ENCODE data around the gene HMGA1.
"Not testable (repeated sequence)": the region's sequence is repeated elsewhere in the genome, so short reads cannot be mapped to it uniquely, and the experiment has no call there.

HMGA1 gene

DNA sequence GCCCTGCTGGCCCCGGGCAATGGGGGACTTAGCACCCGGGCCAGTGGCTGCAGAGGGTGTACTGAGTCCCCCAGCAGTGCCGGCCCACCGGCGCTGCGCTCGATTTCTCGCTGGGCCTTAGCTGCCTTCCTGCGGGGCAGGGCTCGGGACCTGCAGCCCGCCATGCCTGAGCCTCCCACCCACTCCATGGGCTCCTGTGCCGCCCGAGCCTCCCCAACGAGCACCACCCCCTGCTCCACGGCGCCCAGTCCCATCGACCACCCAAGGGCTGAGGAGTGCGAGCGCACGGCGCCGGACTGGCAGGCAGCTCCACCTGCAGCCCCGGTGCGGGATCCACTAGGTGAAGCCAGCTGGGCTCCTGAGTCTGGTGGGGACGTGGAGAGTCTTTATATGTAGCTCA is 32.5 kb downstream of the HMGA1 start:
- not testable (repeated sequence) for DNase-seq

DNA sequence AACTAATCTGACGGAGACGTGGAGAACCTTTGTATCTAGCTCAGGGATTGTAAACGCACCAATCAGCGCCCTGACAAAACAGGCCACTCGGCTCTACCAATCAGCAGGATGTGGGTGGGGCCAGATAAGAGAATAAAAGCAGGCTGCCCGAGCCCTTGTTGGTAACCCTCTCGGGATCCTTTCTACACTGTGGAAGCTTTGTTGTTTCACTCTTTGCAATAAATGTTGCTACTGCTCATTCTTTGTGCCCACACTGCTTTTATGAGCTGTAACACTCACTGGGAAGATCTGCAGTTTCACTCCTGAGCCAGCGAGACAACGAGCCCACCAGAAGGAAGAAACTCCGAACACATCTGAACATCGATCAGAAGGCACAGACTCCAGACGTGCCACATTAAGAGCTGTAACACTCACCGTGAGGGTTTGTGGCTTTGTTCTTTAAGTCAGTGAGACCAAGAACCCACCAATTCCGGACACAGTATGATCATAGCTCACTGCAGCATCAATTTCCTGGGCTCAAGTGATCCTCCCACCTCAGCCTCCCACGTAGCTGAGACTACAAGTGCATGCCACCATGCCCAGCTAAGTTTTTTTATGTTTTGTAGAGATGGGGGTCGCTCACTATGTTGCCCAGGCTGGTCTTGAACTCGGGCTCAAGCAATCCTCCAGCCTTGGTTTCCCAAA is 33.1 kb downstream of the HMGA1 start:
- not testable (repeated sequence) for DNase-seq

DNA sequence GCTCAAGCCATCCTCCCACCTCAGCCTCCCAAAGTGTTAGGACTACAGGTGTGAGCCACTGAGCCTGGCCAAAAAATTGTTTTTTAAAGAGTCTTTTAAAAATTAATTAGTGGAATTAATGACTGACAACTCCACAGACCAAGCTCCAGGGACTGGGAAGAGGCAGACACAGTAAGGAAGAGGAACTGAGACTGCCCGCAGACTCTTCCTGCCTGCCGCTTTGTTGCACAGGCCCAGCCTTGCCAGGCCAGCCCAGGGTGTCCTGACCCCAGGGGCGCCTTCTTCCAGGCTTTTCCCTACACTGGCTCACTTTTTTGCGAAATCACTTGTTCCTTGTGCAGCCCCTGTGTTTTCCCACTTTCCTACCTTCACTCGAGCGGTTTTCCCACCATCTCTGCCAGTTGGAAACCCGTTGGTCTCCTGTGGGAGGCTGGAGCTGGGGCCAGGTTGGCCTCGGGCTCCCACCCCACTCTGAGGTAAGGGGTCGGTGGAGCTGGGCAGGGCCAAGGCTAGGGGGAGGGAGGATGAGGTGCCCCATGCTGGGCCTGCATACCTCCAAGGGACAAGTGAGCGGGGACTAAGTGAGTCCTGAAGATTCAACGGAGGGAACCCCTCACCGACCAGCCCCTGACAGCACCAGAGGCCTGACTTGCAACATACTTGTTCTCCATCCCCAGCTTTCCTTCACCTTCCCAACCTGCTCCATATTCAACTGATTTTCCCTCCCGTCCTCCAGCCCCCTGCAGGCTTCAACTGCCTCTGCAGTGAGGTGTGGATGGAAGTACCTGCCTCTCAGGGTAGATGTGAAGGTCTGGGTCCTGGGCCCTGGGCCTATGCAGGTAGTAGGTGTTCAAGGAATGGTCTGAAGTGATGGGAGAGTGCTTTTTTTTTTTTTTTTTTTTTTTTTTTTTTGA is 35.6 kb downstream of the HMGA1 start:
- no peak for DNase-seq

DNA sequence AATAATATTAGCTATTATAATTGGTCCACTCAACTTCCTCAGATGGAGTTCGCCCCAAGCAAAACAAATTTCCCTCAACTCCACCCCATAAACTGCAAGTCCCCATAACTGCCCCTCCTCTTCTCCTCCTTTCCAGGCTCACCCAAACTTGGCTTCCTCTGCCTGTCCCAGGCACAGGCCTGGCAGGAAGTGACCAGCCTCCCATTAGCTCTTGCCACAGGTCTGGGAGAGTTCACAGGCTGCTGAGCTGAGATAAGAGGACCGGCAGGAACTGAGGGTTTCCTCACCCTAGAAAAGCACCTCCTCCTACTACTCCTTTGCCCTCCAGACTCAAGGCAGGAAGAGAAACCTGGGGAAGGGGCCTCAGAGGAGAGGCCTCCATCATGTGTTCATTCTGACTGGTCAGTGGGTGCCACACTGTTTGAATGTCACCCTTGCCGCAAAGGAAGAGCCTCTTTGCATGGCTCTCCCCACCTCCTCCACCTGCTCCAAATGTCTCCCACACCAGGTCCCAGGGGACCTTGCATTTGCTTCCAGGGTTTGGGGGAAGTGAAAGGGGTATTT is 36.7 kb downstream of the HMGA1 start:
- no peak for DNase-seq

DNA sequence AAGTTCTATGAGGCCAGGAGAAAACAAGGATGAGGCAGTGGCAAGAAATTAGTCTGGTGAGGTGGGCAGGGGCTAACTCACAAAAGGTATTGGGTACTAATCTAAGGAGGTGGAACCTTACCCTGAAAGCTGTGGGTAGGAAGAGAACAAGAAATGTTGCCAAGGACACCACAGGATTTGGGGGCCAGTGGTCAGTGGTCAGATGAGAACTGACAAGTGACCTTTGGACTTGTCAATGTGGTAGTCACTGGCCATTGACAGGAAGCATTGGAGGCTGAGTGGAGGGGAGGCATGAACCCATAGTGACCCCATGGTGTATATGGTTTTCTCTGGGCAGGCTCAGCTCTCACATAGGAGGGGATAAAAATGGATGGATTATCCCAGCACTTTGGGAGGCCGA is 37.5 kb downstream of the HMGA1 start:
- no peak for DNase-seq

DNA sequence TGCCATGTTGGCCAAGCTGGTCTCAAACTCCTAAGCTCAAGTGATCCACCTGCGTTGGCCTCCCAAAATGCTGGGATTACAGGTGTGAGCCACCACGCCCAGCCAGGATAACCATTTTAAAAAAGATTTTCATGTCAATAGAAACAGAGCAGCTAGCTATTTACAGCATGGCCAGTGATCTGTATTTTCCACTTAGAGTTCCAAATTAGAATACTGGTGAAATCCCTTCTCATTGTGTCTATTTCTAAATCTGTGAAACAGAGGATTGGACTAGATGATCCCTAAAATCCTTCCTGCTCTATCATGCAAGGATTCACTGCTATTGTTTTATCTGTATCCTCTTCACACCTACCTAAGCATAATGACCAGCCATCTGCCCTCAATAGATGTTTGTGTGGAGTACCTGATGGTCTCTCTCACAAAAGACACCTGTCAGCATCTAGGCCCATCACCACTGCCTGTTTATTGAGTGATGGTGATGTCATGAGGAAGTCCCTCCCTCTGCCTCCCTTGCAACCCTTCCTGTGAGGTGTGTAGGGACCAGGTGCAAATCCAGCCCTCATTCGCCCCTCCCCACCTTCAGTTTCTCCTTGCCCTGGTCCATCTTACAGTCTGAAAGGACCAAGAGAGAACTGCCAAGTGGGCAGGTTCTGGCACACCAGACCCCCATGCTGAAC is 38.6 kb downstream of the HMGA1 start:
- no peak for DNase-seq

DNA sequence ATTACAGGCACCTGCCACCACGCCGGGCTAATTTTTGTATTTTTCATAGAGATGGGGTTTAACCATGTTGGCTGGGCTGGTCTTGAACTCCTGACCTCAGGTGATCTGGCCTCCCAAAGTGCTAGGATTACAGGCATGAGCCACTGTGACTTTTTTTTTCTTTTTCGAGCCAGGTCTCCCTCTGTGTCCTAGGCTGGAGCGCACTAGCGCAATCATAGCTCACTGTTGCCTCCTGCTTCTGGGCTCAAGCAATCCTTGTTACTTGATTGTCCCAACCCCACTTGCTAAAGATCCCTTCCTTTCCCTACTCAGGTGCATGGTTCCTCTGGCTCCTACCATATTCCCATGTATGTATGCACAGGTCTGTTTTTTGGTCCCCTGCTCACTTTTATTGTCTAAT is 39.5 kb downstream of the HMGA1 start:
- DNase-seq: no peak

DNA sequence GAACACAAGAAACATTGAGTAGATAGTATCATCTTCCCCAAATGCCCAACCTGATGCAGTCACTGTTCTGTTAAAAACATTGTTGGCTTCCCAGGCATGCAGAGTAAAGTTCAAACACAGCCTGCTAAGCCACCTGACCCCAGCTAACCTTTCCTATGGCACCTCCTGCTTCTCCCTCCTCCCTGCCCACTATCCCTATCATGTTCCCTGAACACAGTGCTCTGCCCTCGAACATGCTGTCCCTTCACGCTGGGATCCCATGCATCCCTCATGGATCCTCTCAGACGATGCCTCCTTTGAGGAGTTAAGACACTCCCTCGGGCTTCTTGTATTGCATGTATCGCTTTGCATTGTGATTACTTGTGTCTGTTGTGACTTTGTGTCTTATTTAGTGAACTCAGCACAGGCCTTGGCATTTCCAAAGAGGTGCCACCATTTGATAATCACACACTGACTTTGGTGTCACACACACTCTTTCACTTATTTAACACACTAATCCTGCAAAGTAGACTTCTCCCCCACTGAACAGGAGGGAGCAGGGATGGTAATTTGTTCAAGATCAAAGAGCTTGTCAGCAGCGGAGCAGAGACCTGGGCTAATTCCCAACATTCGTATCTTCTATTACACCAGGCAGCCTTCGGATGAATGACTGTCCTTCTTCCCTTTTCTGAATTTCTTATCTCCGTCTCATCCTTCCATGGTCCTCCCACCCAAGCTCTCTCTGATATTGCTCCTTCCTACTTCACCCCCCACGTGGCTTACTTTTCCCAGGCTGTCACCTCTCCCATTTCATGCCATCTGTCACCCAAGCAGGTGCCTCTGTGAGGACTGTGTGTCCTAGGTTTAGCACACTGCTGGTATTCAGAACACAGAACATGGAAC is 40.4 kb downstream of the HMGA1 start:
- no peak for DNase-seq

DNA sequence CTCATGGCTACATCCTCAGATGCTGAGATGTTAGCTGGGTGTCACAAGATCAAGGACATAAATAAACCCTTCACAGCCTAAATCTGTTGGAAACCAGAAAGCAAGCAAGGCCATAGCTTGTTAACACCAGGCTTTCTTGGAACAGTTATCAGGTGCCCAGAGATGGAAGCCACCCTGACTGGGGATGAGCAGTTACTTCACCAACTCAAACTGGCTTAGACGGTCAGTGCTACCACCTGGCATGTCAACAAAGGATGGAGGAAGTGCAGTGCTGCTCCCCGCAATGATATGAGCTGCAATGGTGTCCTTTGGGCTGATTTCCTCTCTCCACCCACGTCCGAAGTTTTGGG is 41.1 kb downstream of the HMGA1 start:
- DNase-seq: no peak

DNA sequence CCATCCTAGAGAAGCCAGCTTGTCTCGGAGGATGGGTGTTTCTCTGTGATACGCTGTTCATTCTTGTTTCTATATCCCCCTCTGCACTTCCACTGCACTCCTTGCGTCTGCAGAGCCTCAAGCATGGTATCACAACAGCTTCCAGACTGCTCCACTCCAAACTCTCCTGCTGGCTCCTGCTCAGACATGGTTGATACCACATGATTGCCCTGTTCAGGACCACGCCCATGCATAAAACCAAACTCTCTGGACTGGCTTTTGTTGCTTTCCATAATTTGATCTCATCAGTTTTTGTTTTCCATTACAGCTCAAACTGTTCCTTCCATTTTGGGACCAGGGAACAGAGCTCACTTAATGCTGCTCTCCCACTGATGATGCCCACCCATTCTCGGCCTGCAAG is 42.2 kb downstream of the HMGA1 start:
- DNase-seq: no peak

DNA sequence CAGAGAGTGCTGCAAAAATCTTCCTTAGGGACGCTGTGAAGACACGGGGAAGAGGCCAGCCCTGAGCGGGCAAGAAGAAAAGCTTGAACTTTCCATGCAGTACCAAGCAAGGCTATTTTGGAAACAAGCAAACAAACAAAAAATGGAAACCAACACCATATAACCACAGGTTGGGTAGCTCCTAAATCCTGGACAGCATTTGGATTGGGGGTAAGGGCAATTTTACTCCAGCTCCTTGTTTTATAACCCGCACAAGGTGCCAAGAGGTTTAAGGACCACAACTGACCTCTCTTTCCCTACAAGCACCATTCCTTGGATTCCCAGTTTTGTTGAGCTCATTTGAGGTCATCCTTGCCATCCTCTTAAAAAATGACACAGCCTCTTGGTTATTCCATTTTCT is 43.5 kb downstream of the HMGA1 start:
- DNase-seq: no peak

DNA sequence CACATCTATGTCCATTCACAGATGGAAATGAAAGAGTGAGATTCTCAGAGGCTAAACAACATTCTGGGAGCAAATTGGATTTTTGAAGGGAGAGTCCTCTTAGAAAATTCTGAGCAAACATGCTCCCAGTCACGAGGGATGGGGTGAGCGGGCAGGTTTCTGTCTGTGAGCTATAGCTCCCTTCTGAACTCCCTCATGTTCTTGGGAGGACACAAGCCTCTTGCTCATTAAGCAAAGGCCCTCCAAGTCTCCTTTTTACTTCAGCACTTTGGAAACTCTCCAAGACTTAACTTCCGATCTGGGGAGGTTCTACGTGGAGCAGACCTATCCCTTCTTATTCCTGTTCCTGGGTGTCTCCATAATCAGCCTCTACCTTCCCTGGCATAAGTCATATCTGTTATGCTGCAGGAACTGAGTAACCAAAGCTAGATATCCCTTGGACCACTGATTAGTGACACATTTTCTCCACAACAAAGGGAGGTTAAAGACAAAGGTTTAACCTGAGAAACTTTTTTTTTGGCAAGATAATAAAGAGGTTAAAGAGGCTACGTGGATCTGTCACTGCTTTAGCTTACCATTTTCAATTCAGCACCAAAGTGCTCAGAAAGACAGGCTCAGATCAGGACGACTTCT is 45.1 kb downstream of the HMGA1 start:
- DNase-seq: no peak

DNA sequence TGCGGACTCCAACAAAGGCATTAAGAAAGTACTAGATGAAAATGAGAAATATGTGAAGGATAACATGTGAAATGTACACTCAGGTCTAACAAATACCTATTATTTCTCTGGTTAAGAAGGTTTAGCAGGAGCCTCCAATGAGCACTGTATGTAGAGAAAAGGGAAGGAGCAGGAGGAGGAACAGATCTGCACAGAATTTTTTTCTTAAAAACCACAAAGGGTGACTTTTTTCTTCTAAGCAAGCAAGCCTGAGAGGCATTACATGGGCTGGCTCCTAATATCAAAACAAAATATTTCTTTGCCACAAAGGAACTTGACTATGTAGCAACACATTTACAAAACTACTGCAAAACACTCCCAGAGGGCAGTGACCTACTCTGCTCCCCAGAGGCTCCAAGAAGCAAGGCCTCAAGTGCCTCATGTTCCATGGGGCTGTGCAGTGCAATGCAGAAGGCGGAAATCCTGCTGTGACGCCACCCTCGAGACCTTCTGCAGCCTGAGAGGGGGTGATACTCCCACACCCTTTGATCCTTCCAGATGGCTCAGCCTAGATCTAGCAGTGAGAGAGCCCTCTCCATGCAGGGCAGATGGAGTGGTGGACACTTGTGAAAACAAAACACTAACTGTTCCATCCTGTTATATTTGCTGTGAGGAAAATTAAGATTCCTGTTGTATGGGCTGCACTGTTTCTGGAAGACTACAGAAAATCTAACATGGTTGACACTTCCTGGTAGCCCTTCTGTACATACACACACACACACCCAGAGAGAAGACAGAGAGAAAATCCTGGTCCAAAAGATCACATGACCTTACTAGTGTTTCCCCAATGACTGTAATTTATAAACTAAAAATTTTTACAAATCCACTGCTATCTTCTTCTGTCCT is 48.1 kb downstream of the HMGA1 start:
- DNase-seq: no peak

DNA sequence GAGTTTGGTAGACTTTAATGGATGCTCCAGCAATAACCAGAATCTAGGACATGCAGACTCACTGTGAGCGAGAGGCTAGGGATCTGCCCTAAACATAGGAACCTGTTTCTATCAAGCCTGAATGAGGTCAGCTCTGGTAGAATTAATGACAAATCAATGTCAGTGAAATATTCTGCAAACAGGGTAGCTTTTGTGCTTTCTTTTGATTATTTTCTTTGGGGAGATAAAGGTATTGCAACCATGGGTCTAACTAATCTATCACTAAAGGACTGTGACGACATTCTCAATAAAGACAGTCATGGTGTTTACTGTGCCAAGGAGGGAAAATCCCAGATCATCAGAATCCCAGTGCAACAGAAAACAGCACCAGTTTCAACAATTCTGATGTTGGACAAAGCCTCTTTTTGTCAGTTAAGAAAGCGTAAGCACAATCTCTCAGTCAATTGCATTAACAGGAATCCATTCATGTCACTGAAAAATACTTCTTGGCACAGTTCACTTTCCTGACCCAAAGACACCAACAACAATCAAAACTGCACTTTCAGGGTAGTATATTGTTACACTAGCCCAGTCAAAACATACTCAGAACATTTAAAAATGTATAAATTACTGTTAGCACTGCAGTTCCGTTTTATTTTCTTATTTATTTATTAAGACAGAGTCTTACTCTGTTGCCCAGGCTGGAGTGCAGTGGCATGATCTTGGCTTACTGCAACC is 48.9 kb downstream of the HMGA1 start:
- no peak for DNase-seq

DNA sequence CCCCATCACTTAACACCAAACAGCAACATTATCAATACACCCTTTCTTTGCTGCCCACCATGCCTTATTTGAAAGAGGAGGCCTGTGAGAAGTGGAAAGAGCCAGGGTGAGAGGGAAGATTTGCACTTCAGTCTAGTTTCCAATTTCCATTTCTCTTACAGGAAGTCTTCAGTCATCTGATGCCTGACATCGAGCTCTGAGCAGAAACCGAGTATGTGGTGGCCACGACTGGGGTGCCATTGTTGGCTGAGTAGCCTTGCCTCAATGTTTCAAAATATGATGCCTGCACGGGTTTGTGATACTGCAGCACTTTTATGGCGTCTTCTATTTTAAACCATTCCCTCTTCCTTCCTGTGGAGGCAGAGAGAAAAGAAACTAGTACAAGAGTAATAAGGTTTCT is 51.9 kb downstream of the HMGA1 start:
- DNase-seq: no peak

DNA sequence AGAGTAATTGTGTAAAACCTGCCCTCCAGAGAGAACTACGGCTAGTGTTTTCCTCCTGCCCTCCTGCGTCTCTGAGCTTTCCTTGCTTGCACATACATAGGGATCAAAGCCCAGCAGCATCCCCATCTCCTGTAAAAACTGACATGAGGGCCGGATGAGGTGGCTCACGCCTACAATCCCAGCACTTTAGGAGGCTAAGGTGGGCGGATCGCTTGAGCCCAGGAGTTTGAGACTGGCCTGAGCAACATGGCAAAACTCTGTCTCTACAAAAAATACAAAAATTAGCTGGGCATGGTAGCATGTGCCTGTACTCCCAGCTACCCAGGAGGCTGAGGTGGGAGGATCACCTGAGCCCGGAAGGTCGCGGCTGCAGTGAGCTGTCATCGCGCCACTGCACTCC is 52.5 kb downstream of the HMGA1 start:
- no peak for DNase-seq

DNA sequence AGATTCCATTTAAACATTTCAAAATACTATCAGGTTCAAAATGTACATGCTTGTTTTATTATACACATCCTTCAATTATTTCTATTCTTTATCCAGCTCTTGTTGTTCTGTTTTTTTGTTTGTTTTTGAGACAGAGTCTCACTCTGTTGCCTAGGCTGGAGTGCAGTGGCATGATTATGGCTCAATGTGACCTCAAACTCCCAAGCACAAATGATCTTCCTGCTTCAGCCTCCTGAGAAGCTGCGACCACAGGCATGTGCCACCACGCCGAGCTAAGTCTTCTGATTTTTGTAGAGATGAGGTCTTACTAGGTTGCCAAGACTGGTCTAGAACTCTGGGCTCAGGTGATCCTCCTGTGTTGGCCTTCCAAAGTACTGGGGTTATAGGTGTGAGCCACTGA is 56.3 kb downstream of the HMGA1 start:
- DNase-seq: no peak

DNA sequence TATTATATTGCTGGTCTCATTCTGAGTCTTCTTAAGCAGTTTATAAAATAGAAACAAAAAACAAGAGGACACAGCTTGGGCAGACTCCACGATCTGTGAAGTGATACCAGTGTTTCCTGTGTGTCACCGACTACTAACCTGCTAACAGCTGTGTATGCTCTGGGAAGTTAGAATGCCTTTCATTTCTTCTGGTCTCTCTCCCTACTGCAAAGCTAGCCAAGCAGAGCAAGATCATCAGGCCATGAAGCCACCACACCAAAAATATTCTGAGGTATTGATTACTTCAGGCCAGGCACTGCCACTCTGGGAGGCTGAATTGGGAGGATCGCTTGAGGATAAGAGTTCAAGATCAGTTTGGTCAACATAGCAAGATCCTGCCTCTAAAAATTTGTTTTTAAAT is 59.0 kb downstream of the HMGA1 start:
- no peak for DNase-seq

Data from activated CD4-positive, alpha-beta T cell treated with anti-CD3 and anti-CD28 coated beads, Interleukin-2, amount 50 U/mL, for 4 hours (primary cell).